ENCODE measurements around the gene CSTF3.

GRCh38 chr11:33135768-33136443 is 25.4 kb downstream of the CSTF3 start:
- TF ChIP-seq CTCF (IDR thresholded peaks at IDR 0.05) (no peak), POLR2A (IDR thresholded peaks at IDR 0.05) (no peak)
